Activated naive CD8-positive, alpha-beta T cell treated with anti-CD3 and anti-CD28 coated beads, Interleukin-2, amount 10 ng/mL, durations not matched to agents 7 days and 5 days (primary cell): ENCODE results near the gene ADAM10. TPM values are rescaled to one million over a fixed set of nuclear protein-coding genes. Genes with fewer than 3 reads are reported as not detected.

Experiments
- ATAC-seq: fragments of 150-1000 bp; cut with Tn5 transposase; one replicate; pipeline ENCODE4 v1.10.0; 2021; ENCODE audit warnings: low read depth, moderate library complexity
- POLR2A ChIA-PET: fragments of 350-600 bp; sonication (Branson Sonifier 250); formaldehyde crosslinking; loops from one replicate; lab custom pipeline; 2021; ENCODE audit warnings: antibody characterized with exemption; lab: Charles Lee
- DNase-seq: peaks from one replicate; pipeline ENCODE4 v3.0.0; 2021
- H3K27ac Mint-ChIP-seq: one replicate; pipeline ENCODE4 v1.8.0; 2022; ENCODE audit warnings: mild to moderate bottlenecking, mixed read lengths
- H3K27me3 Mint-ChIP-seq: one replicate; pipeline ENCODE4 v1.8.0; 2022; ENCODE audit warnings: mild to moderate bottlenecking, moderate library complexity, mixed read lengths
- H3K36me3 Mint-ChIP-seq: one replicate; pipeline ENCODE4 v1.8.0; 2021; ENCODE audit warnings: mild to moderate bottlenecking, mixed read lengths
- H3K4me1 Mint-ChIP-seq: one replicate; pipeline ENCODE4 v1.8.0; 2021; ENCODE audit warnings: mixed read lengths
- H3K4me3 Mint-ChIP-seq: one replicate; pipeline ENCODE4 v1.8.0; 2022; ENCODE audit warnings: mild to moderate bottlenecking, moderate library complexity, mixed read lengths
- H3K9me3 Mint-ChIP-seq: one replicate; pipeline ENCODE4 v1.8.0; 2021; ENCODE audit warnings: mixed read lengths
- total RNA-seq, 2 experiments: library from RNA; stranded (reverse); gene quantifications; one replicate each; pipeline ENCODE4 v1.2.3, GENCODE V29; 2021

Gene ADAM10
- total RNA-seq, 2 experiments from 2014 or later = 173 to 175 TPM

- peaks cover 10% of the 10 kb centered on the region for H3K9me3 Mint-ChIP-seq
- H3K4me1 Mint-ChIP-seq = peaks cover 12% of the 10 kb centered on the region
- no peaks in the 10 kb centered on the region for H3K27me3 Mint-ChIP-seq
- DNase-seq (no peak), ATAC-seq (peak; percentile 60)
- POLR2A ChIA-PET = interaction anchor here (1.0 kb wide), 1 partner anchor 51 kb away, joined by 4 read pairs; no protein-coding TSS in a partner anchor
- peaks cover 21% of the 10 kb centered on the region for H3K36me3 Mint-ChIP-seq
- H3K27ac Mint-ChIP-seq = peak overlapping the region; percentile 68
- H3K4me3 Mint-ChIP-seq = peak overlapping the region; percentile 52
Observed at GRCh38 chr15:58568157-58568571, 181.3 kb downstream of the ADAM10 start.

GRCh38 chr15:58566029-58566428, 183.5 kb downstream of the ADAM10 start:
- no peak overlapping the region for H3K4me3 Mint-ChIP-seq
- DNase-seq (no peak), ATAC-seq (no peak)
- H3K36me3 Mint-ChIP-seq = peaks cover 21% of the 10 kb centered on the region
- no peak overlapping the region for H3K27ac Mint-ChIP-seq
- POLR2A ChIA-PET = no interaction called here
- H3K27me3 Mint-ChIP-seq = no peaks in the 10 kb centered on the region
- peaks cover 10% of the 10 kb centered on the region for H3K9me3 Mint-ChIP-seq
- peaks cover 12% of the 10 kb centered on the region for H3K4me1 Mint-ChIP-seq

- POLR2A ChIA-PET = no interaction called here
- ATAC-seq (no peak), DNase-seq (no peak)
- Mint-ChIP-seq H3K36me3 (peaks cover 22% of the 10 kb centered on the region), H3K27me3 (no peaks in the 10 kb centered on the region), H3K27ac (no peak overlapping the region), H3K9me3 (peaks cover 10% of the 10 kb centered on the region), H3K4me1 (peaks cover 12% of the 10 kb centered on the region), H3K4me3 (no peak overlapping the region)
Observed at GRCh38 chr15:58565619-58566018, 183.9 kb downstream of the ADAM10 start.

GRCh38 chr15:58564981-58565380, 184.5 kb downstream of the ADAM10 start:
- DNase-seq = no peak
- Mint-ChIP-seq H3K36me3 (peaks cover 20% of the 10 kb centered on the region), H3K9me3 (peaks cover 4% of the 10 kb centered on the region), H3K27ac (no peak overlapping the region), H3K27me3 (no peaks in the 10 kb centered on the region), H3K4me1 (peaks cover 12% of the 10 kb centered on the region), H3K4me3 (no peak overlapping the region)
- no peak for ATAC-seq
- POLR2A ChIA-PET = interaction anchor here (1.4 kb wide), 1 partner anchor 8 kb away, joined by 3 read pairs; no protein-coding TSS in a partner anchor

GRCh38 chr15:58562135-58562534, 187.4 kb downstream of the ADAM10 start:
- POLR2A ChIA-PET = no interaction called here
- Mint-ChIP-seq H3K4me1 (no peaks in the 10 kb centered on the region), H3K27ac (no peak overlapping the region), H3K27me3 (no peaks in the 10 kb centered on the region), H3K4me3 (no peak overlapping the region), H3K9me3 (peaks cover 2% of the 10 kb centered on the region), H3K36me3 (peaks cover 17% of the 10 kb centered on the region)
- ATAC-seq (no peak), DNase-seq (no peak)

GRCh38 chr15:58561321-58561720, 188.2 kb downstream of the ADAM10 start:
- H3K36me3 Mint-ChIP-seq = peaks cover 17% of the 10 kb centered on the region
- POLR2A ChIA-PET = no interaction called here
- ATAC-seq (no peak), DNase-seq (no peak)
- no peak overlapping the region for H3K4me3 Mint-ChIP-seq
- H3K27ac Mint-ChIP-seq = peak overlapping the region; percentile 24
- peaks cover 1% of the 10 kb centered on the region for H3K4me1 Mint-ChIP-seq
- H3K9me3 Mint-ChIP-seq = peaks cover 2% of the 10 kb centered on the region
- no peaks in the 10 kb centered on the region for H3K27me3 Mint-ChIP-seq

GRCh38 chr15:58559904-58560588, 189.5 kb downstream of the ADAM10 start:
- DNase-seq (no peak), ATAC-seq (no peak)
- POLR2A ChIA-PET = interaction anchor here (0.7 kb wide), 1 partner anchor 8 kb away, joined by 3 read pairs; no protein-coding TSS in a partner anchor
- no peak overlapping the region for H3K27ac Mint-ChIP-seq
- H3K4me1 Mint-ChIP-seq = peaks cover 1% of the 10 kb centered on the region
- H3K27me3 Mint-ChIP-seq = no peaks in the 10 kb centered on the region
- H3K4me3 Mint-ChIP-seq = no peak overlapping the region
- peaks cover 2% of the 10 kb centered on the region for H3K9me3 Mint-ChIP-seq
- peaks cover 12% of the 10 kb centered on the region for H3K36me3 Mint-ChIP-seq

GRCh38 chr15:58558777-58559176, 190.7 kb downstream of the ADAM10 start:
- Mint-ChIP-seq H3K4me1 (peaks cover 1% of the 10 kb centered on the region), H3K9me3 (peaks cover 2% of the 10 kb centered on the region), H3K27ac (no peak overlapping the region), H3K4me3 (no peak overlapping the region), H3K27me3 (no peaks in the 10 kb centered on the region), H3K36me3 (peaks cover 5% of the 10 kb centered on the region)
- DNase-seq = no peak
- POLR2A ChIA-PET = no interaction called here
- ATAC-seq = no peak

- DNase-seq (no peak), ATAC-seq (no peak)
- Mint-ChIP-seq H3K4me1 (peaks cover 12% of the 10 kb centered on the region), H3K27ac (no peak overlapping the region), H3K4me3 (no peak overlapping the region), H3K9me3 (peaks cover 2% of the 10 kb centered on the region), H3K27me3 (no peaks in the 10 kb centered on the region), H3K36me3 (peaks cover 4% of the 10 kb centered on the region)
- POLR2A ChIA-PET = no interaction called here
Observed at GRCh38 chr15:58556541-58556940, 193.0 kb downstream of the ADAM10 start.

- Mint-ChIP-seq H3K4me3 (no peak overlapping the region), H3K27ac (no peak overlapping the region), H3K4me1 (peaks cover 18% of the 10 kb centered on the region), H3K27me3 (no peaks in the 10 kb centered on the region), H3K36me3 (peaks cover 5% of the 10 kb centered on the region), H3K9me3 (peaks cover 2% of the 10 kb centered on the region)
- POLR2A ChIA-PET = no interaction called here
- ATAC-seq (no peak), DNase-seq (no peak)
Observed at GRCh38 chr15:58556028-58556361, 193.5 kb downstream of the ADAM10 start.

GRCh38 chr15:58555162-58556027, 194.1 kb downstream of the ADAM10 start:
- peaks cover 20% of the 10 kb centered on the region for H3K4me1 Mint-ChIP-seq
- ATAC-seq = no peak
- H3K4me3 Mint-ChIP-seq = no peak overlapping the region
- no peak overlapping the region for H3K27ac Mint-ChIP-seq
- POLR2A ChIA-PET = no interaction called here
- H3K9me3 Mint-ChIP-seq = peaks cover 2% of the 10 kb centered on the region
- no peak for DNase-seq
- no peaks in the 10 kb centered on the region for H3K27me3 Mint-ChIP-seq
- H3K36me3 Mint-ChIP-seq = peaks cover 7% of the 10 kb centered on the region

- Mint-ChIP-seq H3K4me1 (peaks cover 24% of the 10 kb centered on the region), H3K9me3 (peaks cover 2% of the 10 kb centered on the region), H3K36me3 (peaks cover 13% of the 10 kb centered on the region), H3K4me3 (no peak overlapping the region), H3K27me3 (no peaks in the 10 kb centered on the region), H3K27ac (no peak overlapping the region)
- POLR2A ChIA-PET = no interaction called here
- ATAC-seq (no peak), DNase-seq (no peak)
Observed at GRCh38 chr15:58554758-58555157, 194.7 kb downstream of the ADAM10 start.

GRCh38 chr15:58553365-58553918, 196.1 kb downstream of the ADAM10 start:
- no peaks in the 10 kb centered on the region for H3K9me3 Mint-ChIP-seq
- ATAC-seq (no peak), DNase-seq (no peak)
- POLR2A ChIA-PET = no interaction called here
- peaks cover 15% of the 10 kb centered on the region for H3K36me3 Mint-ChIP-seq
- H3K27ac Mint-ChIP-seq = peak overlapping the region; percentile 20
- H3K27me3 Mint-ChIP-seq = no peaks in the 10 kb centered on the region
- H3K4me1 Mint-ChIP-seq = peaks cover 24% of the 10 kb centered on the region
- no peak overlapping the region for H3K4me3 Mint-ChIP-seq
